H1 (cell line): ENCODE measurements around the gene CILP. TPM values are rescaled to one million over a fixed set of nuclear protein-coding genes. Genes with fewer than 3 reads are reported as not detected.

Source experiments
- CTCF ChIA-PET: fragments of 300-600 bp; sonication (Branson Sonifier 250); formaldehyde crosslinking; loops from one replicate; lab custom pipeline; 2021; ENCODE audit not compliant: partially characterized antibody; lab: Charles Lee
- POLR2A ChIA-PET: fragments of 300-600 bp; sonication (Branson Sonifier 250); formaldehyde crosslinking; loops from one replicate; lab custom pipeline; 2021; ENCODE audit warnings: inconsistent platforms; ENCODE audit not compliant: partially characterized antibody; lab: Charles Lee
- DNase-seq, 2 experiments: peaks; one replicate each; pipeline versions ENCODE4 v3.0.0 to v3.0.0-alpha.2; 2010 to 2022; ENCODE audit warnings: low spot score in 2 of 2, low read depth in 1 of 2, mixed read lengths in 1 of 2
- FAIRE-seq: peaks from 2 replicates; lab custom pipeline; 2011; peaks lifted over from hg19 to GRCh38; lab: Jason Lieb, UNC
- H2AFZ ChIP-seq: 2 replicates; pipeline ENCODE4 v1.8.1; 2012; ENCODE audit warnings: low read length, inconsistent platforms
- H2AK5ac ChIP-seq: 2 replicates; pipeline ENCODE4 v1.6.1; 2013; ENCODE audit warnings: low read depth, low read length
- H2BK120ac ChIP-seq: replicated peaks from 2 replicates; pipeline ENCODE3; 2013; ENCODE audit warnings: low read depth, low read length, inconsistent platforms
- H2BK12ac ChIP-seq: 2 replicates; pipeline ENCODE4 v1.6.1; 2013; ENCODE audit warnings: low read depth, low read length
- H2BK15ac ChIP-seq: 2 replicates; pipeline ENCODE4 v1.6.1; 2013; ENCODE audit warnings: low read length
- H2BK20ac ChIP-seq: 2 replicates; pipeline ENCODE4 v1.6.1; 2013; ENCODE audit warnings: low read length
- H2BK5ac ChIP-seq: 2 replicates; pipeline ENCODE4 v1.6.1; 2013; ENCODE audit warnings: low read depth, low read length
- H3K14ac ChIP-seq: 2 replicates; pipeline ENCODE4 v1.6.1; 2013; ENCODE audit warnings: inconsistent platforms; ENCODE audit not compliant: insufficient read length
- H3K18ac ChIP-seq: 2 replicates; pipeline ENCODE4 v1.6.1; 2013; ENCODE audit warnings: low read length; ENCODE audit errors: extremely low read depth
- H3K23ac ChIP-seq: 2 replicates; pipeline ENCODE4 v1.6.1; 2013; ENCODE audit warnings: inconsistent platforms; ENCODE audit not compliant: insufficient read length
- H3K23me2 ChIP-seq: 2 replicates; pipeline ENCODE4 v1.6.1; 2013; ENCODE audit warnings: low read depth, low read length
- H3K27ac ChIP-seq: 2 replicates; pipeline ENCODE4 v1.6.1; 2011; ENCODE audit warnings: low read depth, low read length, inconsistent platforms
- H3K27me3 ChIP-seq, 4 experiments: replicated peaks in 1 of 4; 1 replicate in 1 of 4; 2 replicates in 3 of 4; pipeline versions ENCODE4 v1.6.1 to v1.8.1; 2011 to 2013; ENCODE audit warnings: low read length in 3 of 4, mild to moderate bottlenecking in 3 of 4, inconsistent platforms in 2 of 4, mixed read lengths in 2 of 4, moderate library complexity in 1 of 4; ENCODE audit not compliant: control insufficient read depth in 3 of 4, insufficient read depth in 3 of 4; ENCODE audit errors: extremely low read depth in 1 of 4
- H3K36me3 ChIP-seq, 4 experiments: 2 replicates each; pipeline versions ENCODE4 v1.6.1 to v1.8.1; 2011 to 2013; ENCODE audit warnings: mild to moderate bottlenecking in 4 of 4, low read length in 3 of 4, moderate library complexity in 2 of 4, control low read depth in 1 of 4, inconsistent platforms in 1 of 4; ENCODE audit not compliant: insufficient read depth in 4 of 4, control insufficient read depth in 2 of 4
- H3K4ac ChIP-seq: replicated peaks from 2 replicates; pipeline ENCODE3; 2013; ENCODE audit warnings: low read length, low read depth, mixed read lengths, inconsistent platforms; ENCODE audit not compliant: insufficient read length
- H3K4me1 ChIP-seq, 4 experiments: replicated peaks in 1 of 4; 1 replicate in 1 of 4; 2 replicates in 3 of 4; pipeline versions ENCODE4 v1.6.1 to v1.8.1; 2011 to 2013; ENCODE audit warnings: low read length in 3 of 4, inconsistent platforms in 2 of 4, mixed read lengths in 1 of 4; ENCODE audit not compliant: insufficient read depth in 4 of 4, control insufficient read depth in 3 of 4
- H3K4me2 ChIP-seq, 2 experiments: 2 replicates each; pipeline versions ENCODE4 v1.6.1 to v1.8.1; 2011 to 2013; ENCODE audit warnings: low read depth in 2 of 2, low read length in 2 of 2, control low read depth in 1 of 2, inconsistent platforms in 1 of 2, mild to moderate bottlenecking in 1 of 2; ENCODE audit not compliant: insufficient read depth in 1 of 2
- H3K4me3 ChIP-seq, 4 experiments: fragments of 200-600, 300-600 bp in 1 of 4; sonication (generic), shearing (Covaris generic), sonication (Bioruptor Twin) in 1 of 4; 2 replicates each; pipeline versions ENCODE4 v1.5.1 to v1.8.1; 2011 to 2016; ENCODE audit warnings: low read length in 4 of 4, low read depth in 3 of 4, control low read depth in 2 of 4, inconsistent platforms in 2 of 4, mild to moderate bottlenecking in 2 of 4, mixed read lengths in 1 of 4, moderate library complexity in 1 of 4; ENCODE audit not compliant: insufficient read depth in 2 of 4; ENCODE audit errors: extremely low read depth in 1 of 4
- H3K56ac ChIP-seq: replicated peaks from 2 replicates; pipeline ENCODE3; 2013; ENCODE audit warnings: low read depth, mild to moderate bottlenecking, mixed read lengths, low read length, inconsistent platforms; ENCODE audit not compliant: insufficient read length
- H3K79me1 ChIP-seq: 2 replicates; pipeline ENCODE4 v1.6.1; 2013; ENCODE audit warnings: low read depth, low read length, control low read depth
- H3K79me2 ChIP-seq, 2 experiments: 2 replicates each; pipeline versions ENCODE4 v1.6.1 to v1.8.1; 2012 to 2013; ENCODE audit warnings: low read length in 2 of 2, mild to moderate bottlenecking in 2 of 2, inconsistent platforms in 1 of 2; ENCODE audit not compliant: insufficient read depth in 2 of 2, control insufficient read depth in 1 of 2
- H3K9ac ChIP-seq, 4 experiments: replicated peaks in 1 of 4; 1 replicate in 1 of 4; 2 replicates in 3 of 4; pipeline versions ENCODE4 v1.6.1 to v1.8.1; 2011 to 2013; ENCODE audit warnings: low read depth in 3 of 4, low read length in 3 of 4, control low read depth in 2 of 4, mild to moderate bottlenecking in 2 of 4, moderate library complexity in 2 of 4, inconsistent platforms in 1 of 4; ENCODE audit errors: extremely low read depth in 1 of 4
- H3K9me3 ChIP-seq, 2 experiments: 2 replicates each; pipeline versions ENCODE4 v1.6.1 to v1.8.1; 2012 to 2013; ENCODE audit warnings: mild to moderate bottlenecking in 2 of 2, moderate library complexity in 2 of 2, control low read depth in 1 of 2, inconsistent platforms in 1 of 2, low read depth in 1 of 2, low read length in 1 of 2, mixed read lengths in 1 of 2; ENCODE audit not compliant: insufficient read depth in 2 of 2
- H4K20me1 ChIP-seq, 2 experiments: replicated peaks in 1 of 2; 2 replicates each; pipeline versions ENCODE3 to v1.8.1; 2011 to 2013; ENCODE audit warnings: inconsistent platforms in 2 of 2, low read length in 2 of 2, mild to moderate bottlenecking in 1 of 2; ENCODE audit not compliant: insufficient read depth in 2 of 2, control insufficient read depth in 1 of 2
- H4K5ac ChIP-seq: 2 replicates; pipeline ENCODE4 v1.6.1; 2013; ENCODE audit warnings: low read length, low read depth, mixed read lengths, inconsistent platforms; ENCODE audit not compliant: insufficient read length
- H4K8ac ChIP-seq: 2 replicates; pipeline ENCODE4 v1.8.0; 2013; ENCODE audit warnings: mild to moderate bottlenecking, moderate library complexity, low read length, inconsistent platforms; ENCODE audit not compliant: insufficient read depth; ENCODE audit errors: extremely low read depth
- H4K91ac ChIP-seq: replicated peaks from 2 replicates; pipeline ENCODE3; 2013; ENCODE audit warnings: low read length, mixed read lengths, inconsistent platforms; ENCODE audit not compliant: insufficient read length
- HDAC6 ChIP-seq: IDR thresholded peaks from one replicate; pipeline ENCODE4 v1.7.1; 2012; ENCODE audit warnings: low read depth, mild to moderate bottlenecking, inconsistent platforms, low read length, moderate library complexity
- WGBS, 2 experiments: shearing (Covaris generic) in 1 of 2; methylation state at CpG; one replicate each; pipeline versions ENCODE4 v1.1.6 to v1.1.7; 2013 to 2015; ENCODE audit warnings: low lambda C conversion rate in 2 of 2, mixed read lengths in 2 of 2, inconsistent platforms in 1 of 2, low coverage in 1 of 2, missing lambda C conversion rate in 1 of 2; ENCODE audit not compliant: insufficient replicate concordance in 2 of 2, insufficient coverage in 1 of 2, insufficient read length in 1 of 2; ENCODE audit errors: extremely low coverage in 1 of 2, missing lambda C conversion rate in 1 of 2; 5-methylcytosine and 5-hydroxymethylcytosine counted together
- polyA plus RNA-seq, 7 experiments: library from polyadenylated mRNA; depleted of rRNA in 3 of 7; stranded (reverse) in 5 of 7; unstranded in 2 of 7; fragments of >200 nt in 5 of 7; fragments of 200-250 nt in 2 of 7; gene quantifications; 1 replicate in 5 of 7; 2 replicates in 1 of 7; 4 replicates in 1 of 7; pipeline versions ENCODE4 v1.2.1 to v1.2.3, GENCODE V29; 2011 to 2013; ENCODE audit warnings: missing spikeins in 2 of 7, mixed read lengths in 2 of 7
- total RNA-seq: library from RNA; stranded (reverse); fragmentation: NEBNext Ultra II Directional; extraction: Animal tissue kit (Norgen Biotek cat#: 25700); gene quantifications from 2 replicates; pipeline ENCODE4 v1.2.1, GENCODE V29; 2021

The CILP gene
- total and polyA plus RNA-seq, 2 of the 8 experiments (the other 6 are each of a cell fraction or from before 2014, with no cell fraction given): 0.02 TPM; not detected in 1

GRCh38 chr15:65222891-65223290 is 11.6 kb upstream of the CILP start:
- no peak for FAIRE-seq
- Histone ChIP-seq H3K27ac (no peak overlapping the region), H4K20me1 (no peaks in the 10 kb centered on the region), H3K56ac (no peak overlapping the region), H3K9me3 (no peaks in the 10 kb centered on the region), H2AFZ (no peak overlapping the region)
- no peak for TF ChIP-seq HDAC6
- TF ChIP-seq, all 59 proteins: peak for 0
- no peak overlapping the region for H4K5ac ChIP-seq
- H2BK20ac ChIP-seq: no peak overlapping the region
- H3K14ac ChIP-seq: no peak overlapping the region
- no peaks in the 10 kb centered on the region for H3K27me3 ChIP-seq
- no peaks in the 10 kb centered on the region for H3K23me2 ChIP-seq
- peaks cover 0 to 4% (median 2%) of the 10 kb centered on the region in 4 experiments; a peak in 4 of 7 replicates for H3K4me1 ChIP-seq
- H3K4me3 ChIP-seq: no peak overlapping the region
- H2BK12ac ChIP-seq: no peak overlapping the region
- H3K36me3 ChIP-seq: no peaks in the 10 kb centered on the region
- H4K8ac ChIP-seq: no peak overlapping the region; the same call in 1 of the 2 replicates
- ChIA-PET CTCF (interaction anchor here (1.1 to 5.6 kb wide), 3 partner anchors 11 to 75 kb away, joined by 3 to 43 read pairs (median 4); partner anchors contain the start of gene CILP), POLR2A (no interaction called here)
- H3K23ac ChIP-seq: no peak overlapping the region
- no peak overlapping the region for H3K4ac ChIP-seq
- no peak for DNase-seq
- H2BK15ac ChIP-seq: no peak overlapping the region
- no peaks in the 10 kb centered on the region for H3K79me1 ChIP-seq
- no peak overlapping the region for H3K4me2 ChIP-seq
- no peak overlapping the region for H2BK5ac ChIP-seq
- 95% methylated on average over 4 of the region's 4 CpGs; no CpG with 5 or more reads in 1 of the 2 experiments for WGBS, 2 experiments
- H4K91ac ChIP-seq: no peak overlapping the region
- H3K79me2 ChIP-seq: no peaks in the 10 kb centered on the region
- no peak overlapping the region for H2AK5ac ChIP-seq
- no peak overlapping the region for H2BK120ac ChIP-seq
- H3K9ac ChIP-seq: no peak overlapping the region
- no peak overlapping the region for H3K18ac ChIP-seq
